HepG2 (cell line): Measurements from ENCODE around the gene GNAI2. TPM values are rescaled to one million over a fixed set of nuclear protein-coding genes. Genes with fewer than 3 reads are reported as not detected.

ENCODE experiments used
- ATAC-seq: fragments of 200-7000 bp; cut with Tn5 transposase; 3 replicates; pipeline ENCODE4 v1.9.1; 2020; ENCODE audit warnings: mild to moderate bottlenecking, moderate library complexity
- BruUV-seq: library from RNA; stranded (reverse); fragments of 400-500 nt; replicated peaks from 2 replicates; lab custom pipeline; 2021; lab: Mats Ljungman, UMichigan
- CTCF ChIA-PET: fragments of 300-600 bp; formaldehyde crosslinking; extraction: SDS; loops from one replicate; lab custom pipeline; 2021; ENCODE audit warnings: low total read pairs, inconsistent platforms, low intra/inter-chr PET ratio; lab: Yijun Ruan, JAX
- POLR2A ChIA-PET: fragments of 350-600 bp; sonication (Branson Sonifier 250); formaldehyde crosslinking; loops from one replicate; lab custom pipeline; 2020; ENCODE audit warnings: antibody characterized with exemption, inconsistent platforms; lab: Yijun Ruan, JAX
- DNase-seq: peaks from one replicate; pipeline ENCODE4 v3.0.0-alpha.2; 2015; ENCODE audit warnings: low spot score
- FAIRE-seq: peaks from 3 replicates; lab custom pipeline; 2011; peaks lifted over from hg19 to GRCh38; lab: Jason Lieb, UNC
- H2AFZ ChIP-seq: one replicate; pipeline ENCODE4 v1.6.1; 2011; ENCODE audit warnings: low read length, inconsistent platforms
- H3K27ac ChIP-seq: fragments of 300-600 bp; 3 replicates; pipeline ENCODE4 v1.8.0; 2011; ENCODE audit warnings: mixed run types, mild to moderate bottlenecking, mixed read lengths, low read length, inconsistent platforms; ENCODE audit not compliant: insufficient read depth; ENCODE audit errors: extremely low read length
- H3K27me3 ChIP-seq, 2 experiments: fragments of 200-600 bp in 1 of 2; 2 replicates in 1 of 2; 3 replicates in 1 of 2; pipeline versions ENCODE4 v1.6.0 to v1.8.0; 2011; ENCODE audit warnings: low read length in 2 of 2, mild to moderate bottlenecking in 2 of 2, moderate library complexity in 2 of 2, inconsistent platforms in 1 of 2; ENCODE audit not compliant: insufficient read depth in 2 of 2, control insufficient read depth in 1 of 2
- H3K36me3 ChIP-seq, 2 experiments: fragments of 200-600 bp in 1 of 2; replicated peaks in 1 of 2; 2 replicates in 1 of 2; 3 replicates in 1 of 2; pipeline versions ENCODE4 v1.5.1 to v1.8.0; 2011; ENCODE audit warnings: low read length in 2 of 2, inconsistent platforms in 1 of 2; ENCODE audit not compliant: insufficient read depth in 2 of 2, control insufficient read depth in 1 of 2
- H3K4me1 ChIP-seq: 2 replicates; pipeline ENCODE4 v1.5.1; 2012; ENCODE audit warnings: low read length, inconsistent platforms; ENCODE audit not compliant: insufficient read depth
- H3K4me2 ChIP-seq: 2 replicates; pipeline ENCODE4 v1.6.0; 2011; ENCODE audit warnings: low read depth, low read length, inconsistent platforms
- H3K4me3 ChIP-seq, 3 experiments: fragments of 200-600 bp in 1 of 3; sonication (generic), shearing (Covaris generic) in 1 of 3; replicated peaks in 1 of 3; 2 replicates each; pipeline ENCODE4 v1.5.1; 2011 to 2016; ENCODE audit warnings: low read length in 3 of 3, inconsistent platforms in 2 of 3, low read depth in 2 of 3, mild to moderate bottlenecking in 2 of 3, control low read depth in 1 of 3, mixed read lengths in 1 of 3; ENCODE audit not compliant: insufficient read depth in 1 of 3
- H3K79me2 ChIP-seq: one replicate; pipeline ENCODE4 v1.6.1; 2011; ENCODE audit warnings: low read length, inconsistent platforms; ENCODE audit not compliant: insufficient read depth
- H3K9ac ChIP-seq: 2 replicates; pipeline ENCODE4 v1.6.0; 2011; ENCODE audit warnings: mild to moderate bottlenecking, low read depth, low read length, inconsistent platforms; ENCODE audit not compliant: insufficient read depth
- H3K9me3 ChIP-seq: 2 replicates; pipeline ENCODE4 v1.5.1; 2012; ENCODE audit warnings: mild to moderate bottlenecking, low read length
- H4K20me1 ChIP-seq: 2 replicates; pipeline ENCODE4 v1.6.0; 2011; ENCODE audit warnings: inconsistent platforms, mild to moderate bottlenecking, low read length, moderate library complexity; ENCODE audit not compliant: insufficient read depth
- ATRX ChIP-seq: sonication (generic); formaldehyde crosslinking; IDR thresholded peaks from 2 replicates; pipeline ENCODE4 v1.4.0; 2020; ENCODE audit warnings: missing genetic modification reagents, borderline replicate concordance
- CHD4 ChIP-seq: fragments of 200-600 bp; sonication (generic); IDR thresholded peaks from 2 replicates; pipeline ENCODE4 v1.7.0; 2017; ENCODE audit warnings: mild to moderate bottlenecking, low read length, borderline replicate concordance
- GTF3A ChIP-seq: sonication (generic); formaldehyde crosslinking; conservative IDR thresholded peaks from 2 replicates; pipeline ENCODE4 v1.4.0; 2020; ENCODE audit warnings: mild to moderate bottlenecking, missing genetic modification reagents
- NFRKB ChIP-seq: fragments of 450-650 bp; IDR thresholded peaks from 2 replicates; pipeline ENCODE4 v1.6.1; 2017
- RXRB ChIP-seq: IDR thresholded peaks from 2 replicates; pipeline ENCODE4 v1.6.1; 2016; ENCODE audit warnings: borderline replicate concordance, missing genetic modification reagents, missing compliant biosample characterization
- ZBTB43 ChIP-seq: sonication (generic); formaldehyde crosslinking; conservative IDR thresholded peaks from 2 replicates; pipeline ENCODE4 v1.4.0; 2020; ENCODE audit warnings: missing genetic modification reagents
- ZNF260 ChIP-seq: sonication (generic); formaldehyde crosslinking; IDR thresholded peaks from 2 replicates; pipeline ENCODE4 v1.4.0; 2020; ENCODE audit warnings: missing genetic modification reagents, low read depth, mild to moderate bottlenecking, borderline replicate concordance
- ZNF713 ChIP-seq: sonication (generic); formaldehyde crosslinking; IDR thresholded peaks from 2 replicates; pipeline ENCODE4 v1.4.0; 2020; ENCODE audit warnings: mild to moderate bottlenecking, missing genetic modification reagents
- ZNF761 ChIP-seq: sonication (generic); formaldehyde crosslinking; conservative IDR thresholded peaks from 2 replicates; pipeline ENCODE4 v1.4.0; 2020; ENCODE audit warnings: mild to moderate bottlenecking, missing genetic modification reagents
- ZNF790 ChIP-seq: sonication (generic); formaldehyde crosslinking; IDR thresholded peaks from 2 replicates; pipeline ENCODE4 v1.8.0; 2022; ENCODE audit warnings: missing genetic modification reagents, mild to moderate bottlenecking, borderline replicate concordance
- ZZZ3 ChIP-seq: sonication (generic); formaldehyde crosslinking; IDR thresholded peaks from 2 replicates; pipeline ENCODE4 v1.4.0; 2020; ENCODE audit warnings: missing genetic modification reagents, mild to moderate bottlenecking, borderline replicate concordance
- WGBS: methylation state at CpG from one replicate; pipeline ENCODE4 v1.1.6; 2017; ENCODE audit warnings: low lambda C conversion rate; 5-methylcytosine and 5-hydroxymethylcytosine counted together
- in situ Hi-C: cut with HindIII; loops from 2 replicates; pipeline ENCODE4 v1.10.0; 2017; ENCODE audit warnings: low pct_unique_long_range_greater_than_20kb; ENCODE audit not compliant: extremely low pct_ligation_motif_present
- intact Hi-C: fragments of 100-400 bp; cut with micrococcal nuclease; formaldehyde crosslinking; loops from one replicate; pipeline ENCODE4 v1.10.0; 2022; ENCODE audit not compliant: unreplicated experiment
- polyA plus RNA-seq, 8 experiments: library from polyadenylated mRNA; depleted of rRNA in 3 of 8; stranded (reverse) in 7 of 8; unstranded in 1 of 8; fragments of >200 nt; fragmentation: Illumina TruSeq in 4 of 8; extraction: Trizol in 4 of 8; gene quantifications; 2 replicates each; pipeline versions ENCODE4 v1.2.1 to v1.2.3, GENCODE V29; 2011 to 2016; ENCODE audit warnings: low read depth in 4 of 8, missing spikeins in 1 of 8, mixed read lengths in 1 of 8; ENCODE audit not compliant: insufficient read depth in 1 of 8
- total RNA-seq, 5 experiments: library from RNA; depleted of rRNA; stranded (reverse); fragments of >200 nt; fragmentation: Illumina TruSeq; extraction: Trizol; gene quantifications; 2 replicates each; pipeline ENCODE4 v1.2.3, GENCODE V29; 2016; ENCODE audit warnings: low read depth in 1 of 5
- TF ChIP-seq, protein P1 (sequence below): sonication (generic); formaldehyde crosslinking; IDR thresholded peaks from 2 replicates; pipeline ENCODE4 v1.4.0; 2020; ENCODE audit warnings: missing genetic modification reagents
- TF ChIP-seq, protein P2 (sequence below): sonication (generic); formaldehyde crosslinking; IDR thresholded peaks from 2 replicates; pipeline ENCODE4 v1.4.0; 2020; ENCODE audit warnings: missing genetic modification reagents
- TF ChIP-seq, protein P3 (sequence below): sonication (generic); formaldehyde crosslinking; conservative IDR thresholded peaks from 2 replicates; pipeline ENCODE4 v1.4.0; 2020; ENCODE audit warnings: mild to moderate bottlenecking, missing genetic modification reagents, moderate library complexity

The GNAI2 gene
- total and polyA plus RNA-seq, 2 of the 13 experiments (the other 11 are each of a cell fraction or from before 2014, with no cell fraction given): 51.1 to 66.2 TPM

- Histone ChIP-seq H3K27ac (peak overlapping the region; percentile 97), H3K27me3 (no peaks in the 10 kb centered on the region), H3K9ac (peak overlapping the region; percentile 82), H3K79me2 (no peaks in the 10 kb centered on the region), H3K4me3 (peak overlapping the region; percentile 28 to 70 (median 35)), H2AFZ (no peak overlapping the region), H3K36me3 (no peaks in the 10 kb centered on the region), H3K9me3 (no peaks in the 10 kb centered on the region), H3K4me1 (peaks cover 54% of the 10 kb centered on the region), H3K4me2 (peak overlapping the region; percentile 91), H4K20me1 (peaks cover 4% of the 10 kb centered on the region)
- POLR2A ChIA-PET: interaction anchor here (0.9 to 4.0 kb wide), 28 partner anchors 13 to 350 kb away, joined by 3 to 844 read pairs (median 6); partner anchors contain the start of genes GNAI2, HYAL1, HYAL3 and IFRD2
- ATAC-seq (peak; percentile 19), DNase-seq (peak; percentile 52), FAIRE-seq (no peak)
- 12% methylated on average over 12 of the region's 14 CpGs for WGBS
- intact Hi-C loops (loop anchor here (1.0 to 5.0 kb wide), 3 partner anchors 15 to 77 kb away; no protein-coding TSS in a partner anchor), in situ Hi-C loops (loop anchor here (5.0 to 10.0 kb wide), 2 partner anchors 32 to 80 kb away; partner anchors contain the start of gene LSMEM2)
- CTCF ChIA-PET: interaction anchor here (1.1 to 4.8 kb wide), 5 partner anchors 10 to 76 kb away, joined by 4 to 265 read pairs (median 5); partner anchors contain the start of gene SLC38A3
- no TSS peak for BruUV-seq
- no peak for TF ChIP-seq NFRKB
- 0 out of 2 replicates have a peak, but pooled peaks have one; percentile 31 for TF ChIP-seq ZNF790 (CRISPR knock-in tag)
- no peak for TF ChIP-seq ZNF761 (CRISPR knock-in tag)
- no peak for TF ChIP-seq ZNF260 (CRISPR knock-in tag)
- TF ChIP-seq, protein P1, sequence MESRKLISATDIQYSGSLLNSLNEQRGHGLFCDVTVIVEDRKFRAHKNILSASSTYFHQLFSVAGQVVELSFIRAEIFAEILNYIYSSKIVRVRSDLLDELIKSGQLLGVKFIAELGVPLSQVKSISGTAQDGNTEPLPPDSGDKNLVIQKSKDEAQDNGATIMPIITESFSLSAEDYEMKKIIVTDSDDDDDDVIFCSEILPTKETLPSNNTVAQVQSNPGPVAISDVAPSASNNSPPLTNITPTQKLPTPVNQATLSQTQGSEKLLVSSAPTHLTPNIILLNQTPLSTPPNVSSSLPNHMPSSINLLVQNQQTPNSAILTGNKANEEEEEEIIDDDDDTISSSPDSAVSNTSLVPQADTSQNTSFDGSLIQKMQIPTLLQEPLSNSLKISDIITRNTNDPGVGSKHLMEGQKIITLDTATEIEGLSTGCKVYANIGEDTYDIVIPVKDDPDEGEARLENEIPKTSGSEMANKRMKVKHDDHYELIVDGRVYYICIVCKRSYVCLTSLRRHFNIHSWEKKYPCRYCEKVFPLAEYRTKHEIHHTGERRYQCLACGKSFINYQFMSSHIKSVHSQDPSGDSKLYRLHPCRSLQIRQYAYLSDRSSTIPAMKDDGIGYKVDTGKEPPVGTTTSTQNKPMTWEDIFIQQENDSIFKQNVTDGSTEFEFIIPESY (CRISPR knock-in tag): no peak
- 0 out of 2 replicates have a peak, but pooled peaks have one; percentile 20 for TF ChIP-seq GTF3A
- no peak for TF ChIP-seq ZBTB43 (CRISPR knock-in tag)
- 0 out of 2 replicates have a peak, but pooled peaks have one; percentile 13 for TF ChIP-seq CHD4
- no peak for TF ChIP-seq ATRX
- TF ChIP-seq, protein P2, sequence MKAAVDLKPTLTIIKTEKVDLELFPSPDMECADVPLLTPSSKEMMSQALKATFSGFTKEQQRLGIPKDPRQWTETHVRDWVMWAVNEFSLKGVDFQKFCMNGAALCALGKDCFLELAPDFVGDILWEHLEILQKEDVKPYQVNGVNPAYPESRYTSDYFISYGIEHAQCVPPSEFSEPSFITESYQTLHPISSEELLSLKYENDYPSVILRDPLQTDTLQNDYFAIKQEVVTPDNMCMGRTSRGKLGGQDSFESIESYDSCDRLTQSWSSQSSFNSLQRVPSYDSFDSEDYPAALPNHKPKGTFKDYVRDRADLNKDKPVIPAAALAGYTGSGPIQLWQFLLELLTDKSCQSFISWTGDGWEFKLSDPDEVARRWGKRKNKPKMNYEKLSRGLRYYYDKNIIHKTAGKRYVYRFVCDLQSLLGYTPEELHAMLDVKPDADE: 0 out of 2 replicates have a peak, but pooled peaks have one; percentile 46
- TF ChIP-seq, protein P3, sequence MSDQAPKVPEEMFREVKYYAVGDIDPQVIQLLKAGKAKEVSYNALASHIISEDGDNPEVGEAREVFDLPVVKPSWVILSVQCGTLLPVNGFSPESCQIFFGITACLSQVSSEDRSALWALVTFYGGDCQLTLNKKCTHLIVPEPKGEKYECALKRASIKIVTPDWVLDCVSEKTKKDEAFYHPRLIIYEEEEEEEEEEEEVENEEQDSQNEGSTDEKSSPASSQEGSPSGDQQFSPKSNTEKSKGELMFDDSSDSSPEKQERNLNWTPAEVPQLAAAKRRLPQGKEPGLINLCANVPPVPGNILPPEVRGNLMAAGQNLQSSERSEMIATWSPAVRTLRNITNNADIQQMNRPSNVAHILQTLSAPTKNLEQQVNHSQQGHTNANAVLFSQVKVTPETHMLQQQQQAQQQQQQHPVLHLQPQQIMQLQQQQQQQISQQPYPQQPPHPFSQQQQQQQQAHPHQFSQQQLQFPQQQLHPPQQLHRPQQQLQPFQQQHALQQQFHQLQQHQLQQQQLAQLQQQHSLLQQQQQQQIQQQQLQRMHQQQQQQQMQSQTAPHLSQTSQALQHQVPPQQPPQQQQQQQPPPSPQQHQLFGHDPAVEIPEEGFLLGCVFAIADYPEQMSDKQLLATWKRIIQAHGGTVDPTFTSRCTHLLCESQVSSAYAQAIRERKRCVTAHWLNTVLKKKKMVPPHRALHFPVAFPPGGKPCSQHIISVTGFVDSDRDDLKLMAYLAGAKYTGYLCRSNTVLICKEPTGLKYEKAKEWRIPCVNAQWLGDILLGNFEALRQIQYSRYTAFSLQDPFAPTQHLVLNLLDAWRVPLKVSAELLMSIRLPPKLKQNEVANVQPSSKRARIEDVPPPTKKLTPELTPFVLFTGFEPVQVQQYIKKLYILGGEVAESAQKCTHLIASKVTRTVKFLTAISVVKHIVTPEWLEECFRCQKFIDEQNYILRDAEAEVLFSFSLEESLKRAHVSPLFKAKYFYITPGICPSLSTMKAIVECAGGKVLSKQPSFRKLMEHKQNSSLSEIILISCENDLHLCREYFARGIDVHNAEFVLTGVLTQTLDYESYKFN (CRISPR knock-in tag): no peak
- no peak for TF ChIP-seq ZNF713 (CRISPR knock-in tag)
- TF ChIP-seq RXRB (CRISPR knock-in tag): peak; percentile 9; the same call in 1 of the 2 replicates
- 0 out of 2 replicates have a peak, but pooled peaks have one; percentile 1 for TF ChIP-seq ZZZ3
Measured at GRCh38 chr3:50194903-50195500, 41.0 kb upstream of the GNAI2 start.
